HG03558 (cell line): ENCODE results near the gene FSTL4.

Experiments
- ATAC-seq: cut with Tn5 transposase; IDR thresholded peaks from one replicate; pipeline ENCODE4 v1.9.1; 2021; ENCODE audit warnings: moderate number of reproducible peaks; ENCODE audit not compliant: unreplicated experiment; ENCODE audit errors: extremely low read depth

Gene FSTL4

GRCh38 chr5:133415506-133415905 is 196.8 kb downstream of the FSTL4 start:
- ATAC-seq, result no peak

GRCh38 chr5:133412661-133413060 is 199.7 kb downstream of the FSTL4 start:
- ATAC-seq, result no peak

- ATAC-seq, result no peak
These were observed 202.0 kb downstream of the FSTL4 start for GRCh38 chr5:133410335-133410828.

- no peak for ATAC-seq
These were observed 203.1 kb downstream of the FSTL4 start for GRCh38 chr5:133409210-133409674.

GRCh38 chr5:133408322-133408721 is 204.0 kb downstream of the FSTL4 start:
- no peak for ATAC-seq

- no peak for ATAC-seq
These were observed 205.2 kb downstream of the FSTL4 start for GRCh38 chr5:133406977-133407632.

- no peak for ATAC-seq
These were observed 205.9 kb downstream of the FSTL4 start for GRCh38 chr5:133406208-133406976.

GRCh38 chr5:133405275-133406034 is 206.9 kb downstream of the FSTL4 start:
- no peak for ATAC-seq

GRCh38 chr5:133404724-133405123 is 207.6 kb downstream of the FSTL4 start:
- ATAC-seq, result no peak

GRCh38 chr5:133403741-133404364 is 208.5 kb downstream of the FSTL4 start:
- no peak for ATAC-seq

GRCh38 chr5:133402775-133403174 is 209.6 kb downstream of the FSTL4 start:
- ATAC-seq, result no peak

GRCh38 chr5:133401731-133402347 is 210.5 kb downstream of the FSTL4 start:
- no peak for ATAC-seq

GRCh38 chr5:133400831-133401351 is 211.4 kb downstream of the FSTL4 start:
- no peak for ATAC-seq

GRCh38 chr5:133400120-133400519 is 212.2 kb downstream of the FSTL4 start:
- ATAC-seq, result no peak

- no peak for ATAC-seq
These were observed 213.0 kb downstream of the FSTL4 start for GRCh38 chr5:133399247-133399891.

GRCh38 chr5:133398646-133399101 is 213.7 kb downstream of the FSTL4 start:
- ATAC-seq, result no peak

GRCh38 chr5:133397990-133398645 is 214.2 kb downstream of the FSTL4 start:
- ATAC-seq, result no peak

- ATAC-seq, result no peak
These were observed 215.0 kb downstream of the FSTL4 start for GRCh38 chr5:133397348-133397747.

- ATAC-seq, result no peak
These were observed 215.5 kb downstream of the FSTL4 start for GRCh38 chr5:133396814-133397213.
